Measurements from ENCODE around the gene FHAD1.
"Not testable (repeated sequence)": the region's sequence is repeated elsewhere in the genome, so short reads cannot be mapped to it uniquely, and the experiment has no call there.

- TF ChIP-seq CTCF, POLR2A, POLR2AphosphoS5 (IDR thresholded peaks at IDR 0.05): not testable (repeated sequence)
These were observed 187.7 kb downstream of the FHAD1 start for GRCh38 chr1:15434739-15435138.

All from prostate gland (tissue), 2 donors.